ENCODE results near the gene KCNB1.
"Not testable (repeated sequence)": the region's sequence is repeated elsewhere in the genome, so short reads cannot be mapped to it uniquely, and the experiment has no call there.

Gene KCNB1

GRCh38 chr20:49319208-49319809, 163.2 kb downstream of the KCNB1 start:
- TF ChIP-seq, protein P1, sequence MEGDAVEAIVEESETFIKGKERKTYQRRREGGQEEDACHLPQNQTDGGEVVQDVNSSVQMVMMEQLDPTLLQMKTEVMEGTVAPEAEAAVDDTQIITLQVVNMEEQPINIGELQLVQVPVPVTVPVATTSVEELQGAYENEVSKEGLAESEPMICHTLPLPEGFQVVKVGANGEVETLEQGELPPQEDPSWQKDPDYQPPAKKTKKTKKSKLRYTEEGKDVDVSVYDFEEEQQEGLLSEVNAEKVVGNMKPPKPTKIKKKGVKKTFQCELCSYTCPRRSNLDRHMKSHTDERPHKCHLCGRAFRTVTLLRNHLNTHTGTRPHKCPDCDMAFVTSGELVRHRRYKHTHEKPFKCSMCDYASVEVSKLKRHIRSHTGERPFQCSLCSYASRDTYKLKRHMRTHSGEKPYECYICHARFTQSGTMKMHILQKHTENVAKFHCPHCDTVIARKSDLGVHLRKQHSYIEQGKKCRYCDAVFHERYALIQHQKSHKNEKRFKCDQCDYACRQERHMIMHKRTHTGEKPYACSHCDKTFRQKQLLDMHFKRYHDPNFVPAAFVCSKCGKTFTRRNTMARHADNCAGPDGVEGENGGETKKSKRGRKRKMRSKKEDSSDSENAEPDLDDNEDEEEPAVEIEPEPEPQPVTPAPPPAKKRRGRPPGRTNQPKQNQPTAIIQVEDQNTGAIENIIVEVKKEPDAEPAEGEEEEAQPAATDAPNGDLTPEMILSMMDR (IDR thresholded peaks at IDR 0.05; ENCODE audit: low read length, missing control alignments), result no peak
- peak overlapping the region; percentile 36 for H3K4me3 ChIP-seq (replicated peaks; ENCODE audit: low read depth, low read length)

DNA sequence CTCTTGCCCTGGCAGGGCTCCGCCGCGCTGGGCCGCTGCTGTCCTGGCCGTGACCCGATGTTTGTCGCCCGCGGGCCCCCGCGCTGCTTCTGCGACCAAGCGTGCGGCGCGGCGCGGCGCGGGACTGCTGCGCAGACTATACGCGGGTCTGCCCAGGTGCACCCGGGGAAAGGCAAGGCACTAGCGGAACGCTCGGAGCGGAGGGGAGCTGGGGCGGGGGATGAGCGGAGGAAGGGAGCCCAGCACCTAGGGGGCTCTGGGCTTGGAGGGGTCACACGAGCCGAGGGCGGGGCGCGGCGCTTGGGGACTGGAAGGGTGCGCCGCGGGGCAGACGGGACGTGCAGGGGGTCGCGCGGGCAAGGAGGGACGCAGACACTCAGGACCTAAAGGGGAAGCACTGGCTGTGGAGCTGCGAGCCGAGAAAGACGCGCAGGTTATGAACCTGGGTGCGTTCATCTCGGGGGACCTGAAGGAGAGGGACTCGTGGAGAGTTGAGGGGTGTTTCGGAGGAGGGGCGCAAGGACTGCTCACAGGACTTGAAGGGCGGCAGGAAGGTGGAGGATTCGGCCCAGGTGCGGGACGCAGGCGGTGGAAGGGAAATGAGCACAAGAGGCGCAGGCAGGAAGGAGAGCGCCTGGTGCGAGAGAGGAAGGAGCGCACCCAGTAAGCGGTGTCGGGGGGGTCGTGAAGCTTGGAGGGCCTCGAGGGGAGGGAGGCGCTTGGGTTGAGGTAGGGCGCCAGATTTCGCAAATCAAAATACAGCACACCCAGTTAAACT, 163.8 kb downstream of the KCNB1 start:
- TF ChIP-seq, protein P1 (IDR thresholded peaks at IDR 0.05; ENCODE audit: low read length, missing control alignments), result no peak
- H3K4me3 ChIP-seq (replicated peaks; ENCODE audit: low read depth, low read length), result peak overlapping the region; percentile 36
- DNase-seq (ENCODE audit: low read depth), result no peak

More at GRCh38 chr20:49319208-49319809, 163.2 kb downstream of the KCNB1 start:
- no peak for DNase-seq (ENCODE audit: low read depth)

GRCh38 chr20:49318091-49318429, 164.4 kb downstream of the KCNB1 start:
- TF ChIP-seq, protein P1 (IDR thresholded peaks at IDR 0.05; ENCODE audit: low read length, missing control alignments), result no peak
- H3K4me3 ChIP-seq (replicated peaks; ENCODE audit: low read depth, low read length), result no peak overlapping the region
- DNase-seq (ENCODE audit: low read depth), result no peak

GRCh38 chr20:49316704-49317103, 165.8 kb downstream of the KCNB1 start:
- TF ChIP-seq, protein P1 (IDR thresholded peaks at IDR 0.05; ENCODE audit: low read length, missing control alignments), result no peak
- DNase-seq (ENCODE audit: low read depth), result no peak
- no peak overlapping the region for H3K4me3 ChIP-seq (replicated peaks; ENCODE audit: low read depth, low read length)

- H3K4me3 ChIP-seq (replicated peaks; ENCODE audit: low read depth, low read length), result no peak overlapping the region
- no peak for DNase-seq (ENCODE audit: low read depth)
- TF ChIP-seq, protein P1 (IDR thresholded peaks at IDR 0.05; ENCODE audit: low read length, missing control alignments), result no peak
Observed at GRCh38 chr20:49315580-49315979, 166.9 kb downstream of the KCNB1 start.

- H3K4me3 ChIP-seq (replicated peaks; ENCODE audit: low read depth, low read length); DNase-seq (ENCODE audit: low read depth): not testable (repeated sequence)
Observed at GRCh38 chr20:49314052-49314451, 168.4 kb downstream of the KCNB1 start.

Measured in fibroblast of pulmonary artery (primary cell).